Measurements from ENCODE around the gene DSCAML1.
A peak's percentile ranks its signal among the peaks of the same experiment; 100 is the strongest.
"Not testable (repeated sequence)": the region's sequence is repeated elsewhere in the genome, so short reads cannot be mapped to it uniquely, and the experiment has no call there.

DSCAML1 gene

GRCh38 chr11:117458275-117459122, 338.5 kb downstream of the DSCAML1 start:
- DNase-seq (ENCODE audit: low read depth in 2 of 3, low spot score in 1 of 3) = peak in 2 of 3 donors; percentile 18 to 38

DNA sequence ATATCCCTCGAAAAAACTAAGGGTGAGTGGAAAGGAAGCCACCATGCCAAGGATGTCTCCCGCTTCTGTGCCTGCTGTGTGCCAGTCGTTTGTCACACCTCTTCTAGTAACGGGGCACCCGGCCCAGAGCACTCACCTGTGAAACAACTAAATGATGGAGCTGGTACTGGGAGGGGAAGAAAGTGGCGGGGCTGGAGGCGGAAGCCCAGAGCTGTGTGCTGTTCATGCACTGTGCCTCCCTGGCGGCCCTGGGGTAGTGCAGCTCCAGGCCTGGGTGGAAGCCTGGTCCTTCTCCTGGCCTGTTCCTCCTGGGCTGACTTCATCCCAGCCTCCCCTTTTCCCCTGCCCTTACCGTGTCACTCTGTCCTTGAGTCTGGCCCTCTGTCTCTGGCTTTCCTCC, 339.2 kb downstream of the DSCAML1 start:
- DNase-seq (ENCODE audit: low read depth in 2 of 3, low spot score in 1 of 3) = no peak

DNA sequence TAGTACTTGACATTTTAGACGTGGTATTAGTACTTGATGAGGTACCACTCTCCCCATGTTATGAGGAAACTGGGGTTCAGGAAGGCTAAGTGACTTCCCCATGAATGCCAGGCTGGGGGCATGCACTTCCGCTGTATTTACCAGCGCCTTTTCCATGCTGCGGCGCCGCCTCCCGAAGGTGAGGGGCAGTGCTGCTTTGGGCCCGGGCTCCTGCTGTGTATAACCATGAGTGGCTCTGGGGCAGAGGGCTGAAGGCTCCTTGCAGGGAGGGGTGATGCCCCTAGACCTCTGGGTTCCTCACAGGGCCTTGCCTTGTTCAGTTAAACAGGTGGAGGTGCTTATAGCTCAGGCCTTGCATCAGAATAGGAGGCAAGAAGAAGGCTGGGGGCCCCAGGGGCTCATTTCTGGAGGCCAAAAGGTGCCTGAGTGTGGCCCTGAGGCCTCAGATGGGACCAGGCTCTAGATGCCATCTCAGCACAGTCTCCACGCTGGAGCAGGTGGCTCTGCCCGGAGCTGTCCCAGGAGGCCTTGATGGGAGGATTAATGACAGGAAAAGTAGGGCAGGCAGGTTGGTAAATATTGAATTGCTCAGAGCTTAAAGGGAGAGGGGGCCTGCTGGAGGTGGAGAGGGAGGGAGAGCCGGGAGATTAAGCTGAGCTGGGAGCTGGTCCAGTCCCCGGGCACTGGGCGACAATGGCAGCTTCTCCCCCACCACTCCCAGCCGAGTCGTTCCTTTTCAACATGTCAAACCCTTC, 339.8 kb downstream of the DSCAML1 start:
- DNase-seq (ENCODE audit: low read depth in 2 of 3, low spot score in 1 of 3) = no peak

- DNase-seq (ENCODE audit: low read depth in 2 of 3, low spot score in 1 of 3) = not testable (repeated sequence)
These were observed 340.3 kb downstream of the DSCAML1 start for GRCh38 chr11:117456721-117457029.

DNA sequence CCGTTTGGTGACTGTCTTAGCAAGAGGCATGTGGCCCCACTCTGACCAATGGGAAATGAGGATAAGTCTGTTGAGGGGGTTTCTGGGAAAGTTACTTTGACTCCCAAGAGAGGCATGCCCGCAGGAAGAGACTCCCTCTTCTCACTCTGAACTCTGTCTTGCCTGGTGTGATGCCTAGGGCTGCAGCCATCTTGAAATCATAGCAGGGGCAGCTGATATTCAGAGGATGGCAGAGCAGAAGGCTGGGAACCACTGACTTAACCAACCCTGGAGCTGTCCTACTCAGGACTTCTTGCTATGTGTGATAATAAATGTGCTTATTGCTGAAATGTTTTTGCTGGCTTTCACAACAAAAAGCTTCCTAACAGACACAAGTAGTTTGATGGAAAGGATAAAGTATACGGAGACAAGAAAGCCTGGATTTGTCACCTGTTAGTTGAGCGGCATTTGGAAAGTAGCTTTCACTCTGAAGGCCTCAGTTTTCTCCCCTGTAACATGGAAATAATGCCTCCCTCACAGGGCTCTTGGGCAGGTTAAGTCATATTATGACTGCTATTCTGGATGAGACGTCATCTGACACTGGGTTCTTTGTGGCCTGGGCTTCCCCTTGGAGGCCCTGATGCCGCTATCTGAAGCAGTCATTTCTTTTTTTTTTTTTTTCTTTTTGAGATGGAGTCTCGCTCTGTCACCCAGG, 340.8 kb downstream of the DSCAML1 start:
- DNase-seq (ENCODE audit: low read depth in 2 of 3, low spot score in 1 of 3) = peak; percentile 19 to 32 (median 22)

DNA sequence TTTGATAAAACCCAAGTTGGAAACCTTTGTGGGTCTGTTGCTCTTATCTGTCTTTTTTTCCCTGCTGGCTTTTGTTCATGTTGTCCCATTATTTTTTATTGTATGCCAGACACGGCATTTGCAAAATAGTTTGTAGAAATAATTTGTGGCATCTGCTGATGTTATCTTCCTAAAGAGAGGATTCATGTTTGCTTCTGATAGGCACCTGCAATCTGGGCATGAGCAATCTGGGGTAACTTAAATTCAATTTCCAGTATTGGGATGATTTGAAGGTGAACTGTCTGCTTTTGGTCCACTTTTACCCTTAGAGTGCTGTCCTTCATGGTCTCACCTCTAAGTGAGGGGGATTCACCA, 342.5 kb downstream of the DSCAML1 start:
- DNase-seq (ENCODE audit: low read depth in 2 of 3, low spot score in 1 of 3) = no peak

- DNase-seq (ENCODE audit: low read depth in 2 of 3, low spot score in 1 of 3) = no peak
These were observed 343.0 kb downstream of the DSCAML1 start for GRCh38 chr11:117453886-117454563.

DNA sequence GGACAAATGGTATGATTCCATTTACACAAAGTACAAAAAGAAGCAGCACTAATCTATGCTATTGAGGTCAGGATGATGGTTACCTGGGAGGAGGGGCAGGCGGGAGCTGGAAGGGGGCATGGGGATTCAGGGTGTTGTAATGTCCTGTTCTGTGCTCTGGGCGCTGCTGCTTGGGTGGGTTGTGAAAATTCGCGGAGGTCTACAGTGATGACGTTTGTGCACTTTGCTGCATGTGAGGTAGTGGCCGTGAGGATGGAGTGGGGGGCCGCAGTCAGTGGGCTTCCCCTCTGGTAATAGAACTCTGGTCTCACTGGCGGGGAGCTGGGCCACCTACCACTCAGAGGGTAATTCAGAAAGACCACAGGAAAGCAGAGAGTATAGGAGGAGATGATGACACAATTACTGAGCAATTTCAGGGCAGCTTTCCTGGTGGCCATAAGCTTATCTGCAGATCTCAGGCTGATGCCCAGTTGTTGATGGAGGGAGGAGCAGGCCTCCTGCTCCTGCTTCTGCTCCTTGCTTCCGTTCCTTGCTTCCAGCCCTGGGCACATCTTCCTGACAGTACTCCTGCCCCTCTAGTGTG, 347.8 kb downstream of the DSCAML1 start:
- DNase-seq (ENCODE audit: low read depth in 2 of 3, low spot score in 1 of 3) = no peak

DNA sequence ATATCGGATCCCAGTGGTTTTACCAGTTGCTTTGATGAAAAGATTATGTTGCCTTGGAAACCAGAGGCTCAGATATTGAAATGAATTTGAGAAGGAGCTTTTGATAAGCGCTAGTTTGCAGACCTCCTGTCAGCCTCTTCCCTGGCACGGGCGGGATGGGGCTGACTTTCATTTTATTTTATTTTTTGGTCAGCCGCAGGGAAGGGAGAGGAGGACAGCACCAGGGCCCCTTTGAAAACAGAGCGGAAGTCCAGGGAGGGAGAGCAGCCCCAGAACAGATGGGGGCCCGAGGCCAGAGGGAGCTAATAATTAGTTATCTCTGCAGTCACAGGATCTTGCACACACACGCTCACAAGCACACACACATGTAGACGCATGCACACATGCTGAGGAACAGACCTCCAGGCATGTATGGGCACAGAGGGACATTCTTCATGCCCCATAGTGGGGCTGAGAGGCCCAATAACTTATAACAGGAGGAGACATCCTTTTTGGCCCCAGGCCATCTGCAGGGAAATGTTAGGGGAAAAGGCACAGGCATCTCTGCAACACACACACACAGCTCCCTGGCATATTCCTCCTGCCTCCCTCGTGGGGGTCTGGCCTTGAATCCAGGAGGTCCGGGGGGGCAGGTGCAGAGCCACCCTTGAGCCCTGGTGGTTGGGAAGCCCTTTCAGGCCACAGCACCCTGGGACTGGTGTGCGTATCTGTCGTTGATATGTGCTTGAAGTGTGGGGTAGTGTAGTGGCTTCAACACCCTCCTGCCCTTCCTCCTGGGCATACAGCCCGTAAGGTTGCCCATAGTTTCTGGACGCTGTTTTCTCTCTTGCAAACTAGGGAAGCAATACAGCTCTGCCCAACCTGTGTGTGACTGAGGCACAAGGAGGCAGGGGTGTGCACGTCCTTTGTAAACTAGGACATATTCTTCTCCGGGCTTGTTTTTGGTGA, 352.0 kb downstream of the DSCAML1 start:
- DNase-seq (ENCODE audit: low read depth in 2 of 3, low spot score in 1 of 3) = no peak

- no peak for DNase-seq (ENCODE audit: low read depth in 2 of 3, low spot score in 1 of 3)
These were observed 352.8 kb downstream of the DSCAML1 start for GRCh38 chr11:117444256-117444655.

DNA sequence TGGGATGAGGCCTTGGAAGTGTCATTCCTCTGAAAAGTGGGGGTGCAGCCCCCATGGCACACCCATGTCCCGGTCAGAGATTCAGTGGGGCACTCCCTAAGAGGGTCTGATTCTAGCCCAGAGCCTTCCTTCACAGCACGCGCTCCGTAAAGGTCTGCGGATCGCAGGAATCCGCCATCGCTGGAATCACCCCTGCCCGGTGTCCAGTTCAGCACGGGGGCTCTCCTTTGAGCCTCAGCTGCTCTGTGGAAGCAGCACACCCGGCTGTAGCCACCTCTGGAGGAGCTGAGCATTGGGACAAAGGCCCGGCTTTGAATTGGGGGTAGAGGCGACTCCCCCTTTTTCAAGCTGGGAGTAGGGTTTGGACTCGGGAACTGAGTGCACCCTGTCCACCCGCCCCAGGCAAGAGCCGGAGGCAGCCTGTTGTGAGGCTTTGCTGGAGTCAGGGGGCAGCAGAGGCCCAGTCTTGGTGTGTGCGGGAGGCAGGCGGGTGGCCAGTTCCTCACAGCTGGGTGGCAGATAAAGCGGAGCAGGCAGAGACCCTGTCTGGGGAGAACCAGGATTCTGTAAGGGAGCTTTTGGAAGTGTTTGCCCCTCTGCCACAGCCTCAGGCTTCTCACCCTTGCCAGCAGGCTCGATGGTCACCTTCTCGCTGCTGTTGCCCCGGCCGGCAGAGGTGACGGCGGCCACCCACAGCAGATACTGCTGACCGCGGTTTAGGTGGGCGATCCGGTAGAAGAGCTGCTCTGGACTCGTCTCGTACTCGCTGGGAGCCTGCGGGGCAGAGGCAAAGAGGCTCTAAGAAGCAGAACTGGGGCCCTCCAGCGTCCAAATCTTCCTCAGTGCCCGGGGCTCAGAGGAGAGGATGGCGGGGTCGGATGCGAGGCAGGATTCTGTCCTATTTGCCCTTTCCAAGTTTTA, 353.5 kb downstream of the DSCAML1 start:
- peak in 1 of 3 donors; percentile 12 for DNase-seq (ENCODE audit: low read depth in 2 of 3, low spot score in 1 of 3)

DNA sequence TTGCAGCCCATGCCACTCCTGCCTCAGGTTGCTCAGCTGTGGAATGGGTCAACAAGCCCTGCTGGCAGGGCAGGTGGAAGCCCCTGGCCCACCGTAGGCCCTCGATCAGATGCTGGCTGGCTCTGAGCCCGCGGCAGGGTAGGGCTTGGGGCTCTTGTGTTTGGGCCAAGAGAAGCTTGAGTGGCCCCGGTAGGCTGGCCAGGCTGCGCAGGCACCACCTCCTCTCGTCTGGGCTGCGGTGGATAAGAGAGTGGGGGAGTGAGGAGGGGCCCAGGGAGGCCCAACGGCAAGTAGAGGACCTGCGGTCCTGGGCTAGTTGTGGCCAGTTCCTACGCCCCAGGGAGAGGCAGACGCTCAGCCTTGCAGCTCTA, 354.2 kb downstream of the DSCAML1 start:
- no peak for DNase-seq (ENCODE audit: low read depth in 2 of 3, low spot score in 1 of 3)

DNA sequence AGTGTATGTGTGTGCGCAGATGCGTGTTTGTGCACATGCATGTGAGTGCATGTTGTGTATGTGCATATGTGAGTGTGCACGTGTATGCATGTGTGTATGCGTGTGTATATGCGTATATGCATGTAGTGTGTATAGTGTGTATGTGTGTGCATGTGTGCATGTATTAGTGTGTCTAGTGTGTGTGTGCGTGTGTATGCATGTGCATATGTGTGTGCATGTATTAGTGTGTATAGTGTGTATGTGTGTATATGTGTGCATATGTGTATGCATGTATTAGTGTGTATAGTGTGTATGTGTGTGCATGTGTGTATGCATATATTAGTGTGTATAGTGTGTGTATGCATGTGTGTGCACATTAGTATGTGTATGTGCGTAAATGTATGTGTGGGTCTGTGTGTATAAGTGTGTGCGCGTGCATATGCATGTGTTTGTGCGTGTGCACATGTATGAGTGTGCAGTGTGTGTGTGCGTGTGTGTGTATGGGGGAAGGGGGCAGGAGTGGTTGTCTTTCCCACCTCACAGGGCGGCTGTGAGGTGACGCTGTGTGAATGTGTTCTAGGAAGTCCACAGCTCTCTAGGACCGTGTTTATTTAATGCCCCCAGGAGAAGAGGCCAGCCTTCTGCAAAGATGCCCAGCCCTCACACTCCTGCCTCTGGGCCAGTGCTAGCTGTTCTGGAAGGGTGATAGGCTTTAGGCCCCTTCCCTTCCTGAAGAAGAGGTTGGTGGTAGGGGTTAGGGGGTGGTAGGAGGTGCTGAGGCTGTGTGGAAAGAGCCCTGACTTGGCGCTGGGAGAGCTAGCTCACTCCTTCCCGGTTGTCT, 354.8 kb downstream of the DSCAML1 start:
- DNase-seq (ENCODE audit: low read depth in 2 of 3, low spot score in 1 of 3) = no peak

DNA sequence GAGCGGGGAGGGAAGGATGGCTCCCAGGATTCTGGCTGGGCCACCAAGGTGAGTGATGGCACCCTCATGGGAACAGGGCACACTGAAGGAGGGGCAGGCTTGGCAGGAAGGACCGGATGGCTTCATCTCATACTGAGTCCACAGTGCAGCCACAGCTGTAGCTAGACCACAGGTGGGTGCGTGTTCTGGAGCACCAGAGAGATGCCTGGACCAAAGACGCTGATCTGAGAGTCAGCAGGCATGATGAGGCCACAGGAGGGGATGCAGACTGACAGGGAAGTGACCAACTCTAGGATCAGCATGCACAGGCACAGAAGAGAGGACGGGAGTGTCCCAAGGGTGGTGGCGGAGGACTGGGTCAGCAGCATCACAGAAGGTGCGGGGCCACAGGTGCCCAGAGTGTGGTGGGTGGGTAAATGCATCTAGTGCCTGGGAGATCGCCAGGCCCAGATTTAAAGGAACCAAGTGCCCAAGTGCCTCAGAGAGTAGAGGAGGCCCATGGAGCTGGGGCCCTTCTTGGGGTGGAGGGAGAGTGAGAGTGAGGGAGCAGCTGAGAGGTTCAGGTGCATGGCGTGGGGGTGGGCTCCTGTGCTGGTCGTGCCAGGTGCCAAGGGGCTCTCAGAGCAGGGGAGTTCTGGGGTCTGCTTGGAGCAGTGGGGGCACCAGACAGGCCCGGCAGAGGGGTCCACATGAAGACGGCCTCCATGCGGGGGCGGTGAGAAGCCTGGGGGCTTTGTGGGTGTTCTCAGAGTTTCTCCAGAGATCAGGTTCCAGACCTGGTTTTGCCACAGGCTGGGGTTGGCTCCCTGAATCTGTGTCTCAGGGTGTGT, 355.7 kb downstream of the DSCAML1 start:
- no peak for DNase-seq (ENCODE audit: low read depth in 2 of 3, low spot score in 1 of 3)

DNA sequence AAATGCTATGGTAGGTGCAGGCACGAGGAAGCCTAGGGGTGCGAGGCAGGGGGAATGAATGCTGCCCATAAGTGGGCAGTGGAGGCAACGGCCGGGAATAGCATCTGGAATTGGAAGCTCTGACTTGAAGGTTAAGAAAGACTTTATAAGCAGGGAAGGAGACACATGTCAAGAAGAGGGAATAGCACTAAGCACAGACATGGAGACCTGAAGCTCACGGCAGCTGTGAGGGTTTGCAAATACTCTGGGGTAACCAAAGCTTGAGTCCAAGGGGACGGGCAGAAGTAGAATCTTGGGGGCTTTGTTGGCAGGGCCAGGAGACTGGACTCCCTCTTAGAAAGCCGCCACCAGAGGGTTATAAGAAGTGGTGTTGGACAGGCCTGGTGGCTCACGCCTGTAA, 356.8 kb downstream of the DSCAML1 start:
- no peak for DNase-seq (ENCODE audit: low read depth in 2 of 3, low spot score in 1 of 3)

DNA sequence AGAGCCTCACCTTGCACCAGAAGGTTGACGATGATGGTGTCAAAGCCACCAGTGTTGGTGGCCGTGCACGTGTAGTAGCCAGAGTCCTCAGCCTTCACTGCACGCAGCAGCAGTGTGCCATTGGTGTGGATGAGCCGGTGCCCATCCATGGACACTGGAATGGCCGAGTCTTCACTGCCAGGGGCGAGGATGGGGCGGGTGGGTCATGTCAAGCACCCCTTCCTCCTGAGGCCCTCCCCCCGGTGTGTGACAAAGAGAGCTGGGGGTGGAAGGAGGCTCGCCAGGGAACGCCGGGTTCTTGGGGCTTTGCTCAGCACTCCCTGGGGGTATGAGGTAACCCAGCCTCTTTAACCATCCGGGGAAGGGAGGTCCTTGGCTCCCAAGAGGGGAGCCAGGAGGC, 357.8 kb downstream of the DSCAML1 start:
- DNase-seq (ENCODE audit: low read depth in 2 of 3, low spot score in 1 of 3) = no peak

DNA sequence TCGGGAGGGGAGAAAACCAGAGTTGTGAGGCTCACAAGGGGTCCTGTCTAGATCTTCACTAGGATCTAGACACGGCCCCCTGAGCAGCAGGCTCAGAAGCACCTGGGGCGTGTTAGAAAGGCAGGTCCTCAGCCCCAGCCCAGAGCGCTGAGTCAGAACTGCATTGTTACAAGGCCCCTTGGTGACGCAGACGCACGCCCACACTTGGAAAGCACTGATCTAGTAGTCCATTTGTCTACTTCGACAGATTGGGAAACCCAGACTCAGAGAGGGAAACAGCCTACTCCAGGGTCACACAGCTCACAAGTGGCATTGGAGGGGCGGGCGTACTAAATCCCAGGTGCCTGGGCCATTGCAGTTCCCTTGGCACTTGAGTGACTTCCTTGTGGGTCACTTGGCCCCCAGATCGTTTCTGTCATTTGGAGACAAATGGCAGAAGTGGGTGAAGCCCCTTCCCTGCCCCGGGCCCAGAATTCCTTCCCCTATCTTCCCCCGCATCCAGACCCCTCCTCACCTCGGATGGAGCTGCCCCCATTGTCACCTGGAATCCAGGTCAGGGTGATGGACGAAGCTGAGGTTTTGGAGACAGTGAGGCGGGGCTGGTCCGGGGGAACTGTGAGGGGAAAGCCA, 358.5 kb downstream of the DSCAML1 start:
- DNase-seq (ENCODE audit: low read depth in 2 of 3, low spot score in 1 of 3) = peak in 1 of 3 donors; percentile 51
